Body of pancreas (tissue), 4 donors: ENCODE data around the gene RIPK4.

Source experiments
- POLR2A ChIP-seq, 3 donors: fragments of 450-650 bp; IDR thresholded peaks; one replicate each; pipeline ENCODE4 v1.6.1; 2016; ENCODE audit warnings: antibody characterized with exemption in 3 of 3, mild to moderate bottlenecking in 2 of 3
- TF ChIP-seq, protein P1 (sequence below), 7 experiments: fragments of 450-650 bp in 4 of 7; fragments of 200-600 bp in 3 of 7; sonication (generic) in 3 of 7; IDR thresholded peaks; one replicate each; pipeline ENCODE4 v1.5.1; 2016 to 2019; ENCODE audit warnings: antibody characterized with exemption in 7 of 7

DNA sequence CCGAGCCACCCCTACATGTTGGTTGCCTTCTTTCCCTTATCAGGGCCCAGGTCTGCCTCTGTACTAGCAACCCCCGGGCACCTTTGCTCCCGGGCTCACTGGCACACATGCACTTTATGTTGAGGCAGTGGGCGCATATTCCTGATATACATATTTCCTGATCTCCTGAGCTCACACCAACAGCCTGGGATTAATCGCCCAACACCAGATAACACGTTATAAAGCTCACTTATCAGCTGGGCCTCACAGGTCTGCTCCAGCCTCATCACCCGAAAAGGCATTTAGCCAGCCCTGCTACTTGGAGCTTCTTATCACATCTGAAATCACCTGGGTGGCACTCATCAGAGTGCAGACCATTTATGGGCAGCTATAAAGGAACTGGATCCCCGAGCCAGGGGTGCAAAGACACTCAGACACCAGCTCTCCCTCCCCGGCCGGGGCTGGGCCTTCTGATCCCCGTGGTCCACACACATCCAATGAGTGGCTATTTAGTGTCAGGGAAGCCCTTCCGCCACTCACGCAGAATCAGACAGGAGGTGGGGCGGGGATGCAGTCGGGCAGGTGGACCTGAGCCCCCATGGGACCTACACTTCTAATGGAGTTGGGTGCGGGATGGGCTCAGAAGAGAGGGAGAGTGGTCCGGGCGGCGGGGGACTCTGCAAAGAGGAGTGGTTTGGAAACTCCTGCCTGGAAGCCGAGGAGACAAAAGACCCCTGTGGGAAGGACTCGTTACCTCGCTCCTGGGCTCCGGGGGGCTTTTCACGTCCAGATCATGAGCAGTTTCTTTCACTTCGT lies 21.6 kb downstream of the RIPK4 start:
- TF ChIP-seq, protein P1, sequence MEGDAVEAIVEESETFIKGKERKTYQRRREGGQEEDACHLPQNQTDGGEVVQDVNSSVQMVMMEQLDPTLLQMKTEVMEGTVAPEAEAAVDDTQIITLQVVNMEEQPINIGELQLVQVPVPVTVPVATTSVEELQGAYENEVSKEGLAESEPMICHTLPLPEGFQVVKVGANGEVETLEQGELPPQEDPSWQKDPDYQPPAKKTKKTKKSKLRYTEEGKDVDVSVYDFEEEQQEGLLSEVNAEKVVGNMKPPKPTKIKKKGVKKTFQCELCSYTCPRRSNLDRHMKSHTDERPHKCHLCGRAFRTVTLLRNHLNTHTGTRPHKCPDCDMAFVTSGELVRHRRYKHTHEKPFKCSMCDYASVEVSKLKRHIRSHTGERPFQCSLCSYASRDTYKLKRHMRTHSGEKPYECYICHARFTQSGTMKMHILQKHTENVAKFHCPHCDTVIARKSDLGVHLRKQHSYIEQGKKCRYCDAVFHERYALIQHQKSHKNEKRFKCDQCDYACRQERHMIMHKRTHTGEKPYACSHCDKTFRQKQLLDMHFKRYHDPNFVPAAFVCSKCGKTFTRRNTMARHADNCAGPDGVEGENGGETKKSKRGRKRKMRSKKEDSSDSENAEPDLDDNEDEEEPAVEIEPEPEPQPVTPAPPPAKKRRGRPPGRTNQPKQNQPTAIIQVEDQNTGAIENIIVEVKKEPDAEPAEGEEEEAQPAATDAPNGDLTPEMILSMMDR (IDR thresholded peaks at IDR 0.05): no peak
- no peak for TF ChIP-seq POLR2A (IDR thresholded peaks at IDR 0.05)
